Measurements from ENCODE around the gene UBTD2. TPM values are rescaled to one million over a fixed set of nuclear protein-coding genes. Genes with fewer than 3 reads are reported as not detected.

UBTD2 gene
- total and polyA plus RNA-seq, 10 of the 15 experiments (the other 5 are each of a cell fraction or from before 2014, with no cell fraction given), result 7.7 to 30.5 (median 19.4) TPM

DNA sequence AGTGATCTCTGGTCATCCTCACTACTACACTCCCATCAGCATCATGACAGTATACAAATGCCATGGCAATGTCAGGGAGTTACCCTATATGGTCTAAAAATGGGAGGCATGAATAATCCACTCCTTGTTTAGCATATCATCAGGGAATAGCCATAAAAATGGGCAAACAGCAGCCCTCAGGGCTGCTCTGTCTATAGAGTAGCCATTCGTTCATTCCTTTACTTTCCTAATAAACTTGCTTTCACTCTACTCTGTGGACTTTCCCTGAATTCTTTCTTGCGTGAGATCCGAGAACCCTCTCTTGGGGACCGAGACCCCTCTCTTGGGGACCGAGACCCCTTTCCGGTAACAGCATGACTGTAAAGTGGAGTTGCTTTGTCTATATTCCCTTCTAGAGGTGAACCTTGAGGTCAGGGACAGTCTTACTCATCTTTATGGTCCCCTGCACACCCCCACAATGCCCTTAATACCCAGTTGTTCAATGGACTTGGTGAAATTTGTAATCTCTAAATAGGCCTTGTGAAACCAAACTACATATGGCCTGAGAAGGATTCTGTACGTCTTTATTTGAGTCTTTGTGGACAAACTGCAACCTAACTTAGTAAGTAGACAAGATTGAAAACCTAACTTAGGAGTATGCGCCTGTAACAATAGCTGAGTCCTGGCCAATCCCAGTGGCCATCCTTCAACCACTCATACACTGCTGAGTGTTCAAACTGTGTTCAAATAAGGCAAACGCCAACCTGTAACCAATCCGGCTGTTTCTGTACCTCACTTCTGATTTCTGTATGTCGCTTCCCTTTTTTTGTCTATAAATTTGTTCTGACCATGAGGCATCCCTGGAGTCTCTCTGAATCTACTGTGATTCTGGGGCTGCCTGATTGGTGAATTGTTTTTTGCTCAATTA is 32.3 kb upstream of the UBTD2 start:
- intact Hi-C loops (cut with micrococcal nuclease; ENCODE audit: unreplicated experiment) (loop anchor here (1.0 to 5.0 kb wide), 3 partner anchors 92 to 205 kb away; partner anchors contain the start of gene SH3PXD2B), in situ Hi-C loops (cut with MboI) (no loop called here)
- Histone ChIP-seq H4K20me1 (ENCODE audit: control insufficient read depth, insufficient read depth) (no peaks in the 10 kb centered on the region), H3K27ac (ENCODE audit: control insufficient read depth, insufficient read depth) (peak overlapping the region; percentile 84), H3K9me3 (replicated peaks; ENCODE audit: control insufficient read depth, insufficient read depth, low read length) (no peaks in the 10 kb centered on the region; the same call in 1 of the 3 replicates), H3K4me2 (ENCODE audit: control insufficient read depth, insufficient read depth) (no peak overlapping the region; the same call in 1 of the 2 replicates), H3K4me3 (no peak overlapping the region), H3K27me3 (replicated peaks in 1 of 2; ENCODE audit: control insufficient read depth in 2 of 2, insufficient read depth in 2 of 2, low read length in 1 of 2) (no peaks in the 10 kb centered on the region), H2AFZ (ENCODE audit: control insufficient read depth, low read depth, low read length) (peak overlapping the region; percentile 54), H3K9ac (ENCODE audit: control insufficient read depth, insufficient read depth, low read length) (peak overlapping the region; percentile 55), H3K79me2 (ENCODE audit: control insufficient read depth, insufficient read depth, low read length) (no peaks in the 10 kb centered on the region), H3K36me3 (ENCODE audit: control insufficient read depth in 2 of 2, insufficient read depth in 2 of 2, low read length in 1 of 2) (no peaks in the 10 kb centered on the region), H3K4me1 (ENCODE audit: control insufficient read depth, insufficient read depth, low read length) (peaks cover 52% of the 10 kb centered on the region)
- ChIA-PET CTCF (interaction anchor here (1.0 to 1.1 kb wide), 2 partner anchors 22 to 50 kb away, joined by 3 read pairs; no protein-coding TSS in a partner anchor), SMC1A (ENCODE audit: uncharacterized antibody, unreplicated experiment) (no interaction called here), RAD21 (ENCODE audit: unreplicated experiment) (interaction anchor here (0.6 to 0.7 kb wide), 2 partner anchors 11 to 34 kb away, joined by 3 read pairs; no protein-coding TSS in a partner anchor), POLR2A (no interaction called here)
- DNase-seq (ENCODE audit: low read depth, low spot score) (no peak), FAIRE-seq (no peak), ATAC-seq (peak; percentile 85)
- 1% methylated on average over 11 of the region's 11 CpGs for WGBS (ENCODE audit: insufficient coverage, insufficient replicate concordance, low lambda C conversion rate, missing lambda C conversion rate)
- no TSS peak for BruUV-seq (replicated peaks)
- TF ChIP-seq, protein P1, sequence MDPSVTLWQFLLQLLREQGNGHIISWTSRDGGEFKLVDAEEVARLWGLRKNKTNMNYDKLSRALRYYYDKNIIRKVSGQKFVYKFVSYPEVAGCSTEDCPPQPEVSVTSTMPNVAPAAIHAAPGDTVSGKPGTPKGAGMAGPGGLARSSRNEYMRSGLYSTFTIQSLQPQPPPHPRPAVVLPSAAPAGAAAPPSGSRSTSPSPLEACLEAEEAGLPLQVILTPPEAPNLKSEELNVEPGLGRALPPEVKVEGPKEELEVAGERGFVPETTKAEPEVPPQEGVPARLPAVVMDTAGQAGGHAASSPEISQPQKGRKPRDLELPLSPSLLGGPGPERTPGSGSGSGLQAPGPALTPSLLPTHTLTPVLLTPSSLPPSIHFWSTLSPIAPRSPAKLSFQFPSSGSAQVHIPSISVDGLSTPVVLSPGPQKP (IDR thresholded peaks at IDR 0.05; ENCODE audit: low read depth, low read length), result no peak
- TF ChIP-seq PRDM15 (CRISPR knock-in tag; IDR thresholded peaks at IDR 0.05) (no peak), NFXL1 (IDR thresholded peaks at IDR 0.05; ENCODE audit: borderline replicate concordance) (no peak), SREBF2 (IDR thresholded peaks at IDR 0.05; ENCODE audit: low read length) (no peak), ZBTB11 (CRISPR knock-in tag; IDR thresholded peaks at IDR 0.05) (no peak), ZNF384 (IDR thresholded peaks at IDR 0.05; ENCODE audit: borderline replicate concordance, low read depth, low read length) (no peak), KLF5 (IDR thresholded peaks at IDR 0.05; ENCODE audit: partially characterized antibody) (no peak), JUNB (IDR thresholded peaks at IDR 0.05) (peak; percentile 91), PML (IDR thresholded peaks at IDR 0.05; ENCODE audit: low read length) (0 out of 2 replicates have a peak, but pooled peaks have one; percentile 71), KAT2A (conservative IDR thresholded peaks at IDR 0.05; ENCODE audit: control insufficient read depth, low read depth, low read length) (no peak), BCL11A (IDR thresholded peaks at IDR 0.05; ENCODE audit: low read depth, low read length) (peak; percentile 57; the same call in 1 of the 2 replicates), MEF2B (IDR thresholded peaks at IDR 0.05; ENCODE audit: partially characterized antibody, poor library complexity, severe bottlenecking) (peak; percentile 94), HDAC2 (IDR thresholded peaks at IDR 0.05) (no peak), ZNF207 (IDR thresholded peaks at IDR 0.05; ENCODE audit: borderline replicate concordance) (no peak)
